Measurements from ENCODE around the gene HEXB. TPM values are rescaled to one million over a fixed set of nuclear protein-coding genes. Genes with fewer than 3 reads are reported as not detected.
A peak's percentile ranks its signal among the peaks of the same experiment; 100 is the strongest.
"Not testable (repeated sequence)": the region's sequence is repeated elsewhere in the genome, so short reads cannot be mapped to it uniquely, and the experiment has no call there.

Gene HEXB
- polyA plus RNA-seq, 1 donor = 146 TPM

DNA sequence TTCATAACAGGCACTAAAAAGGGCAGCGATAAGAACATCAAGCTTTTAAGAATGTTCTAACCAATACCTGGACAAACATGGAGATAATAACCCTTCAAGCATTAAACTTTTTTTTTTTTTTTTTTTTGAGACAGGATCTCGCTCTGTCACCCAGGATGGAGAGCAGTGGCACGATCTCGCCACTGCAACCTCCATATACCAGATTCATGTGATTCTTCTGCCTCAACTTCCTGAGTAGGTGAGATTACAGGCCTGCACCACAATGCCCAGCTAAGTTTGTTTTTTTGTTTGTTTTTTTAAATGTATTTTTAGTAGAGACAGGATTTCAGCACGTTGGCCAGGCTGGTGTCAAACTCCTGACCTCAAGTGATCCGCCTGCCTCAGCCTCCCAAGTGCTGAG is 29.8 kb upstream of the HEXB start:
- no peak for DNase-seq

DNA sequence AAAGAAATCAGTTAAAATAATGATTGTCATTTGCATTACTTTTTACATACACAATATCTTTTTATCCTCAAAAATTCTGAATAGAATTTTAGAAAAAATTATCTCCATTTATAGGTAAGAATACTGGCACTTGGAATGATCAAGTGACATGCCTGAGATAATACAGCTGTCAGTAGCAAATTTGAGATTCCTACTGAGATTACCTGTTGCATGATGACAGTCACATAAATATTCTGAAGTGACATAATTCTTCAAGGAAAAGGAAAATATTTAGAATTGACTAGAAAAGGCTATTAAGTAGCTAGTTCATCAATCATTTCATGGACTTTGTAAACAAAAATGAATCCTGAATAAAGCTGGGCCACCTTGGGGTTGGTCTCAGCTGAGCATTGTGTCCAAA is 29.3 kb upstream of the HEXB start:
- no peak for DNase-seq

DNA sequence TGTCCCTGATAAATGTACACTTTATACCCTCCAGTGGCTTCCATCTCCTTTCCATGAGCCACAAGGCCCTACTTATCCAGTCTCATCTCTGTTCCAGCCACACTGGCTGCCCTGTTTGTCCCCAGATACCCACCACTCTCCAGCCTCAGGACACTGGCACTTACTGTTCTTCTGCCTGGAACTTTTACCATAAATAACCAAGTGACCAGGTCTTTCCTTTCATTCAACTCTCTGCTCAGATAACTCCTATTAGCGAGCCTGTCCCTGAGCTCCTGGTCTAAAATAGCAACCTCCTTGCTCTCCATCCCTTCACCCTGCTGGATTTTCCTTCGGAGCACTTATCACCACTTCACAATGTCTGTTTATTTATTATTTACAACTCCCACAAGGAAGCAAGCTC is 27.9 kb upstream of the HEXB start:
- DNase-seq = no peak

DNA sequence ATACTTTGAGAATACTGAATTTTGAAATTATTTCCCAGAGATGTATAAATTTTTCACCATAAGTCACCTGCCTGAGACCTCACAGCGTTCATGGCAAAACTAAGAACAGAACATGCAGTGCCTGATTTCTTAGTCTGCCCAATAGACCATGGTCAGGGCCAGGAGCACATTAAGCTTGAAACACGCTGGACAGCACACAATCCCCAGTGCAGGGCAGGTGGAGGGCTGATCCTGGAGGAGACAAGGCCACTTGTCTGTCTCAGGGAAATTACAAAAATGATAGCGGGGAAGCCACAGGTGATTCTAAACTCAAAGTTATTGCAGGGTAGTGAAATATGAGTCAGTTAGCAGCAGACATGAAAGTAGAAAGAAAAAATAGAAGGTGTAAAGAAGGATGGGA is 25.9 kb upstream of the HEXB start:
- no peak for DNase-seq

DNA sequence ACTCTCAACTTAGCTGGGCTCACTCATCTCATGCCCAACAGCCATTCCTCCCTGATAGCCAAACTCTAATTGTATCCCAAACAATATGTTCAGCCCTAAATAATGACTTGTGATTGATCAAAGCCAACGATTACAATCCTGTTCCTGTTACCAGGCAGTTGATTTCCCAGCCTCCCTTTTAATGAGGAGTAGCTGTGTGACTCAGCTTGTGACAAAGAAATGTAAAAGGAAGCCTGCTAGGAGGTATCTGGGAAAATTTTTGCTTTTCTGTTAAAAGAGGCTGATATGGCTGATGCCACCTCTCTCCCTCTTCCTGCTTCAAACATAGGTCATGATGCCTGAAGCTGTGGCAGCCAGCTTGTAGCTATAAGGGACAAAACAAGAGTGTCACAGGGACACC is 24.9 kb upstream of the HEXB start:
- no peak for DNase-seq

DNA sequence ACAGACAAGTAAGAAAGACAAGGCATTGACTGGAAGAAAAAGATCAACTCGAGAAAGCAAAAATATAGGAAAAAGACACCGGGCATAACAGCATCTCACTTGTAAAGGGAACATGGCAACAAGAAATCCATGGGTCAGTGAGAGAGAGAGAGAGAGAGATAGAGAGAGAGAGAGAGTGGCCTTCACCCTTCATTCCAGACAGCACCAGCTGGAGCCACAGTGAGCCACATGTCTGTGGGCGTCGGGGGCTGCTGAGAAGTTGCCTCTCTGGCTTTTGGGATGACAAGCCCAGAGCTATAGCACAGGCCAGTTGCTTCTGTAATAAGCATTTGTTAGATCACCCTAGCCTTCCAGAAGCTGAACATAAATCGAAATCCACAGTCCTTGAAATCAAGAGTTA is 24.2 kb upstream of the HEXB start:
- no peak for DNase-seq

DNA sequence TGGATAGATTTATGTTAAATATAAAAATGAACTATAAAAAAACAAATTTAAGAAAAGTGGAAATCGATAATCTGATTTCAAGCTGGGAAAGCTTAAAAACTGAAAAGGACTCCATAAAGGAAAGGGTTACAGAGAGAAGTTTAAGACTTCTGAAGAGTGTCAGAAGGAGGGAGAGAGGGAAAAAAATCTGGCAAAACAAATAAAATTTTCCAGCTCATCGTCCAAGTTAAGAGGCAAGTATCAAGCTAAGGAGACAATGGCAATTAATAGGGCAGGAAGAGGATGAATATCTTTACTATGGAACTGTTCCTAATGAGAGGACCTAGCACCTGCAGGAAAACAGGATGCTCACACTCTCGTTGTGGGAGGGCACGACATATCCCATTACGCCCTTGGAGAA is 20.5 kb upstream of the HEXB start:
- no peak for DNase-seq

DNA sequence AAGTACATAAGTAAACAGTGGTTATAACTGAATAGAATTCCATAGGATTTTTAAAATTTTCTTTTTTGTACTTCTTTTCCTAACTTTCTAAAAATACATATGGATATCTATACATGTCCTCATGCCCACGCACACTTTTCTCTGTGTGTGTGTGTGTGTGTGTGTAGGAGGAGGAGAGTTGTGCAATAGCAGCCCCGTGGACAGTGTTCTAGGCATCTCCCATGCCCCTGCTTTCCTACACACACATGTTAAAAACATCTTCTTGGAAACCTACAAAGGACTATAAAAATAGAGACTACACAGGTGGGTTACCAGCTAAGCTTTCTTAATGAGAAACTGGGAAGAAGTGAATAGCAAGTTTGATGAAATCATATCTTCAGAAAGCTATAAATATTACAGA is 19.8 kb upstream of the HEXB start:
- no peak for DNase-seq

DNA sequence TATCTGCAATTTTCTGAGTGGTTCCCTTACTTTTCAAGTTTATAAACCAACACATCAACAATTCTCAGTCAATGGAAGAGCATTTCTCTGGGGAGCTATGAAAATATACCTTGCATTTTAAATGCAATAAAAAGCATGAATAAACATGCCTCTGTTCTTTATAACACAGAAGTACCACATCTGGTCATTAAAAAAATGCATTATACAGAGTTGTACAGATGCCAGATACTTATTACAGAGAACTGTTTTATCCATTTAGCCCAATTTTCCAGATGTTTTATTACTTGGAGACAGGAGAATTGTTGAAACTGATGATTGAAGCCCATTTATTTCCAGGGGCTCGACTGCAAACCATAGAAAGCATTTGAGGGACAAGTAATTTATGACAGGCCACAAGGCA is 19.2 kb upstream of the HEXB start:
- DNase-seq = no peak

DNA sequence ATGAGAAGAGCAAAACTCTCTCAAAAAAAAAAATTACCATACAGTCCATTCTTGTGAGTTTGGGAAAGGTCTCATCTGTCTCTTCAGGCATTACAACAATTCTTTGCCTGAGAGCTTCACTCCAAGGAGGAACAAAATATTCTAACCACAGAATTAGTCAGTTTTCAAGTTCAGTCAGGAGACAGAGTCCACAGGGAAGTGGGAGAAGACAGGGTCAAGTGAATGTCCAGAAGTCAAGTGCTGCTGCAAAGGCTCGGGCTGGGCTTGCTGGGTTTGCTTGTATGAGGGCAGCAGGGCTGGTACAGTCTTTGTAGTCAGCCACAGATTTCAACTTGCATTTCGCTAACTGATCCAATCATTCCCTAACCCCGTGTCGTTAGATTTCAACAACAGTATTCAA is 17.6 kb upstream of the HEXB start:
- no peak for DNase-seq

DNA sequence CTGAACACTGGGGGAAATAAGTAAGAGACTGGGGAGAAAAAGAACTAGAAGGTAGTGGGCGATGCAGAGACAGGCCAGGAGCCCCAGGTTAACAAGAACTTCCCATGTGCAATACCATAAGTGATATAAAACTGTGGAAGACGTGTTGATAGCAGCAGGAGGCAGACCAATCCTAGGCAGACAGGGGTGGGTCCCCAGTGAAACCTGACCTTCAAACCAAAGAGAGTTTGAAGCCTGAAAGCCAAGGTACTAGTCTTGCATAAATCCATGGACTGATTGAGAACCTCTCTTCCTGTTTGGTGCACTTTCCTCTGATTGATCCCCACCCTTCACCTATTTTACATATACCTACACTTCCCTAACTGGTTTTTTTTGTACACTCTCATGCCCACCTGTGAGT is 15.2 kb upstream of the HEXB start:
- no peak for DNase-seq

DNA sequence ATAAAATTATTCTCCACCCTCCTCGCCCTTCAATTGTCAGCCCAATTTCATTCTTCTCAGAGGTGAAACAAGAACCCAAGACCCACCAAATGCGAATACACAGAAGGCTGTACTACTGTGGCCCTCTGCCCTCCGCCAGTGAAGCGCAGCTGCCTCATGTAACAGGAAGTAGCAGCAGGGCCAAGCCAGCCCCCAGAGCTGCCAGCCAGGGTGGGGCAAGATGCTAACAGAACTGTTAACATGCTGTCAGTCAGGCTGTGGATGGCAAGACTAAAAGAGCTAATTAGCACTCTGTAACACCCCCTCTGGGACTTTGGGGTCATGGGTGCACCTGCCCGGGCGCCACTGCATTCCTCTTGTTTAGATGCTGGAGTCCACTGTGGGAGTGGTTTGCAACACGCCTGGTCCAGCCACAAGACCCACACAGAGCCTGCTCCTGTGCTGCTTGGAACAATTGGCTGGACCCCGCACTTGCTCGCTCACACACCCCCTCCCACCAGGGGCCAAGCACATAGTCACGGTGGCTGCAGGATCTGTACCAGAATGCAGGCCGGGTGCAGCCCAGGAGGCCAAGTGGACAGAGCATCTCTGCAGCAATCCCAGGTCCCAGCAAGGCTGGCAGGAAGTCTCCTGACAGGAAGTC is 14.5 kb upstream of the HEXB start:
- no peak for DNase-seq

DNA sequence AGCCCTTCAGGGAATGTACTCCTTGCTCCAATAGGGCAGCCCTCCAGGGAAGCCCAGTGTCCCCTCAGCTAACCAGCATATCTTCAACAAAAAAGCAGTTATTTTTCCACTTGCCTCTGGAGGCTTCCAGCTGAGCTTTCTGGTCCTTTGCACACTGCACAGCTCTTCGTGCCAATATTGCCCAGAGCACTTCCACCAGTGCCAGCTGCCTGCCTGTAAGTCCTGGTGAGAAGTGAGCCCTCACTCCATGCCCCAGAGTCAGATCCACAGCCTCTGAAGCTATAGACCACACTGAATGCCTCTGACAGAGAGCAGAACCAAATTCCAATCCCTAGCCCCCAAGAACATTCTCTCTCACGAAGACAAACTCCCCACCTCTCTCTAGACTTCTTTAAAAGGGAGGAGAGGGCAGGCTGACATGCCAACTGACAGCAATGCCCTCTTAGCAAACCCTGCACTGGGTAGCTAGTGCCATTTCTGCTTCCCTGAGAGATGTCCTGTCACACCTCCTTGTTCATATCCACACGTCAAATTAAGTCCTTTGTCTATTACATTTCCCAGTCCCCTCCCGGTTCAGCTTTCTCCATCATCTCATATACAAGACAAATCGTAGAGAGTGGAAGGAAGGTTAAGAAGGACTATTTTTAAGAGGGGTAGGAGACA is 12.7 kb upstream of the HEXB start:
- DNase-seq = no peak

DNA sequence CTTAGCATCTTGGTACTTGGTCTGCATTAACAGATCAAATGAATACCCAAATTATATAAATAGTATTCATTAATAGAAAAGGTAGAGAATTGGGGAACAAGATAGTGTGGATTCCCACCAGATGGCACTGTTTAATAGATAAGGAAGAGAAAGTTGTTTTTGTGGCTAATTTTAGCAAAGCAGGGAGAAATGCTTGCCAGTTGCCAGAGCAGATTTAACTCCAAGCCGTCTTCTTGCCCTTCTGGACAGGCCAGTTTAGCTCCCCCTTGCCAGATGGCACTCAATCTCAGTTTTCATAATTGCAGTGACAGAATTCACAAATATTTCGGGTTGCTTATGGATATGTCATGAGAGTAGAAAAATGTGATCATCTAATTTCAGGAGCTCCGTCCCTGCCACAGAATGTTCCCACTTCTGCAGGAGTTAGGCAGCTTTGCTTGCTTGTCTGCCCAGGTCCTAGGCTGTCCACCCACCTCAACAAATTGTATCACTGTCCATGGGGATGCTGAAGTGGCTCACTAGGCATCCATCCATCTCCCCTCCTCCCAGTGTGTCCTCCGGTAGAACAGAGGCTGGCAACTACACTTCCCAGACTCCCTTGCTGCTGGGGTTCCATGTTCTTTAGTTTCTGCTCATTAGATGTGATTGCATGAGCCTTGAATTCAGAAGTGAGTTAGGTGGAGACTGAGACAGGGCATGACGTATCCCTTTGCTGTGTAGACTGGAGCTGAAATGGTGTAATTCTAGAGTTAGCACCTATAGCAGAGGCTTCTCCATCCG is 11.8 kb upstream of the HEXB start:
- DNase-seq = peak; percentile 28

DNA sequence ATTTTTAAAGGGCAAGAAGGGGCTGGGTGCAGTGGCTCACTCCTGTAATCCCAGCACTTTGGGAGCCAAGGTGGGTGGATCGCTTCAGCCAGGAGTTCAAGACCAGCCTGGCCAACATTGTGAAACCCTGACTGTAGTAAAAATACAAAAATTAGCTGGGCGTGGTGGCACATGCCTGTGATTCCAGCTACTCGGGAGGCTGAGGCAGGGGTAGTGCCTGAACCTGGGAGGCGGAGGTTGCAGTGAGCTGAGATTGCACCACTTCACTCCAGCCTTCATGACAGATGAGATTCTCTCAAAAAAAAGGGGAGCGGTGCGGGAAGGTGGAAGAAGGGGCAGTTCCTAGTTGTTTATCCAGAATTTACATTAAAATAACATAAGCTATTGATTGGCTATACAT is 8.6 kb upstream of the HEXB start:
- not testable (repeated sequence) for DNase-seq

DNA sequence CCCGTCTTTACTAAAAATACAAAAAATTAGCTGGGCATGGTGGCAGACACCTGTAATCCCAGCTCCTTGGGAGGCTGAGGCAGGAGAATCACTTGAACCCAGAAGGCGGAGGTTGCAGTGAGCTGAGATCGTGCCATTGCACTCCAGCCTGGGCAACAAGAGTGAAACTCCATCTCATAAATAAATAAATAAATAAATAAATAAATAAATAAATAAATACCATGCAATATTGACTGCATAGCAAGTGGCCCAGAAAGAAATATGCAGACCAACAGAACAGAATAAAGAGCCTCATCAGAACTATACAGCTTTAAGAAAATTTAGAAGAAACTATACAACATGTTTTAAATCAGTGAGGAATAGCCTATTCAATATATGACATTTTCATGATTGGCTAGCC is 6.9 kb upstream of the HEXB start:
- DNase-seq = not testable (repeated sequence)

DNA sequence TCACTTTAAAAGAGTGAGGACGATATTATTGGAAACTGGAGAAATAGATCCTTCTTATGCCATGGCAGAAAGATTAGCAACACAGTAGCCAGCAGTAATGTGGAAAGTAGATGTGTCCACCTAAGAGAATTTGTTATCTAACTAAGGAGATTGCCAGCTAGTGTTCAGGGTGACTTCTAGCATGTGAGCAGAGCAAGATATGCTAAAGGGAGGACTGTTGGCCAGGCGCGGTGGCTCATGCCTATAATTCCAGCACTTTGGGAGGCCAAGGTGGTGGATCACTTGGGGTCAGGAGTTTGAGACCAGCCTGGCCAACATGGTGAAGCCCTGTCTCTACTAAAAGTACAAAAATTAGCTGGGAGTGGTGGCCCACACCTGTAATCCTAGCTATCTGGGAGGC is 5.7 kb upstream of the HEXB start:
- DNase-seq = not testable (repeated sequence)

DNA sequence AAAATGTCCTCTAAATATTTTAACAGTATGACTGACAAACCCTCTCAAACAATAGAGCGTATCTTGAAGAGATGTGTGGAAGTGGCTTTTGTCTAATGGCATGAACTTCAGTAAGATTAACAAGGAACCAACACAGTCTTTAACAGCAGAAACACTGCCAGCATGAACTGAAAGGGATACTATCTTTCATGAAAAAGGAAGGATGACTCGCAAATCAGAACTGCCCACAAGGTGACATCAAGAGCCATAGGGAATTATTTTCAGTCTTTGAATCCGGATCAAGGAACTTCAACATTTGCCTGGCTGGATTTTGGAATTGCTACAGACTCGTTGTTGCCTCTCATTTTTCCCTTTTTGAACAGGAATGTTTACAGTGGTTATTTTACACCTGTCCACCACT is 5.1 kb upstream of the HEXB start:
- no peak for DNase-seq

DNA sequence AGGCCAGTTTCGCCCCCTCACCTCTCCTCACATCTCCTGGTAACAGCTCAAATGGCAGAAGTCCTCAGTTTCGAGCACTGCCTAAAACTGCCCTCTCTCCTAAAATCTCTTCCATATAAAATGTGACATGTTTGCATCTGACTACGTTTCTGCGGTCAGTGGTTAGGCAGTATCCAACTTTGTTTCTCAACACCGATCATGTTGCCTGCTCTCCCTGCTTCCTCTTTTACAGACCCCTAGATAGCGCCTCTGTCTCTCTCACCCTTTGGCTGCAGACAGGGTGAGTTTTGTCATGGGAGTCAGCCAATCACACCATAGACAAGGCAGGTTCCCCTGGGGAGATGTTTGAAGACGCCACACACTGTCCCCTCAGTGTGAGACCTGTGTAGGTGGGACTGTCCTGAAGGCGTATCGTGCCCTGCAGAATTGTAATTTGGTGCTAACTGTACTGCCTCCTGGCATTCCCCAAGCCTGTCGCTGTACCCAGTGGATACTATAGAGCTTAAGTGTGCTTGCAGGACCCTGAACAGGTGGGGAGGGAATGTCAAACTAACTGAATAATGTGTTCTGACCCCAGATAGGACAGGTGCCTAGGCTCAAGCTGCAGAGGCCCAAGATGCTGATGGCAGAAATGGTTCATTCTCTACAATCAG is 1.1 kb downstream of the HEXB start:
- no peak for DNase-seq

DNA sequence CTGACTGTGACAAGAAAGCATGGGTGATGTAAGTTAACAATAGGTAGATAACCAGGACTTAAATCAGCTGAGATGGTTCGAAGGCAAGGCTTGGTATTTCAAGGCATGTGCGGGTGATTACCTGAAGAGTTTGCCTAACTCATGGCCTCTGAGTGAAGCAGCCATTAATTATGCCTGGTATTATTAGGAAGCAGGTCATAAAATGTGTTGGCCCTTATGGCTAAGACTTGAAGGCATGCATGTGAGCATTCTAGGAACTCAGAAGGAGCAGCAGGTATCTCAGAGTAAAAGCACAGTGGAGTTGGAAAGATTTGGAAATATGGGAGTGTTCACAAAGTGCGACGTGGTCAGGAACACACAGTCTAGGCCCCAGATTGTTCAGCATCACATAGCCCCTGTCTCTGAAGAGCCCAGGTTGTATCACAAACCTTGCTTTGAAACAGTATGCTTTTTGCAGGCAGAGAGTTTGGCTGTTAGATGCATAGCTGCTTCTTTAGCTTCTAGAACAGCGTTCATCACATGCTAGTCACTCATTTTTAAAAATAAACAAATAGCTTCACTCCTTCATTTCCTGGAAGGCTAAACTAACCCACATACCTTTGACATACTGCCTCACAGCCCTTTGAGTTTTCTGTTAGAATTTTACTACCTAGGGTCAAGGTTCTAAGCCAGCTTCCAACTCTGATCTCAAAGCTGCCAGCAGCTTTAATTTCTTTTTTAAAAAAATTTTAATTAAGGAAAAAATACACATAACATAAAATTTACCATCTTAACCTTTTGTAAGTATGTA is 2.1 kb downstream of the HEXB start:
- DNase-seq = no peak

DNA sequence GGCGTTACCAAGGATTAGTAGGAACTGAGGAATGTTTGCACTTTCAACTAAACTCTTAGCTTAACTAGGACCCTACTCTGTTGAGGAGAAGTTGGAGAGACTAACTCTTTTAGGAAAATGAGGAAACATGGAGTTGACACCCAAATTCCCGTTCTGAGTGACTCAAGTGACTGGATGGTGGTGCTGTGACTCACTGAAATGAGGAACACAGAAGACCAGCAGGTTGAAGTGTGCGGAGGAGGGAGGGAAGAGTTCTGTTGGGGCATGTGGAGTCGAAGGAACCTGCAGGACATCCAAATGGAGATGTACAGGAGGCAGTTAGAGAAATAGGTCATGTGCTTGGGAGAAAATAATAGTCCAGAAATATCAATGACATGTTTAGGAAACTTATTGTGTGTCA is 8.2 kb downstream of the HEXB start:
- DNase-seq = no peak

DNA sequence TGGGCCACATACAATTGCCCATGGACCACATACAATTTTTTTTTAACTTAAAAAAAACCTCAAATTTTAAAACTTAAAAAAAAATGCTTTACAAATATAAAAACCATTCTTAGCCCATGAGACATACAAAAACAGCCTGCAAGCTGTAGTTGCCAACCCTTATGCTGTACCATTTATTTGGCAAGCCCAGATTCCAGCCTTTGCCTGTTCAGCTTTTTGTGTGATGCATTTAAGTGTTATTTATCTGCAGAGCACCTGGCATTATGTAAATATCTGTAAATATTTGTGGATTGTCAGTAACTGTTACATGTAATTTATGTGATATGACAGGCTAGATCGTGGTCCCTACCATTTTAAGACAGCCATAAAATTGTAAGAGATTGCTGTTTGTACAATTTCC is 32.6 kb downstream of the HEXB start:
- DNase-seq = no peak
